ENCODE results near the gene PXMP4.
"Not testable (repeated sequence)": the region's sequence is repeated elsewhere in the genome, so short reads cannot be mapped to it uniquely, and the experiment has no call there.

PXMP4 gene

DNA sequence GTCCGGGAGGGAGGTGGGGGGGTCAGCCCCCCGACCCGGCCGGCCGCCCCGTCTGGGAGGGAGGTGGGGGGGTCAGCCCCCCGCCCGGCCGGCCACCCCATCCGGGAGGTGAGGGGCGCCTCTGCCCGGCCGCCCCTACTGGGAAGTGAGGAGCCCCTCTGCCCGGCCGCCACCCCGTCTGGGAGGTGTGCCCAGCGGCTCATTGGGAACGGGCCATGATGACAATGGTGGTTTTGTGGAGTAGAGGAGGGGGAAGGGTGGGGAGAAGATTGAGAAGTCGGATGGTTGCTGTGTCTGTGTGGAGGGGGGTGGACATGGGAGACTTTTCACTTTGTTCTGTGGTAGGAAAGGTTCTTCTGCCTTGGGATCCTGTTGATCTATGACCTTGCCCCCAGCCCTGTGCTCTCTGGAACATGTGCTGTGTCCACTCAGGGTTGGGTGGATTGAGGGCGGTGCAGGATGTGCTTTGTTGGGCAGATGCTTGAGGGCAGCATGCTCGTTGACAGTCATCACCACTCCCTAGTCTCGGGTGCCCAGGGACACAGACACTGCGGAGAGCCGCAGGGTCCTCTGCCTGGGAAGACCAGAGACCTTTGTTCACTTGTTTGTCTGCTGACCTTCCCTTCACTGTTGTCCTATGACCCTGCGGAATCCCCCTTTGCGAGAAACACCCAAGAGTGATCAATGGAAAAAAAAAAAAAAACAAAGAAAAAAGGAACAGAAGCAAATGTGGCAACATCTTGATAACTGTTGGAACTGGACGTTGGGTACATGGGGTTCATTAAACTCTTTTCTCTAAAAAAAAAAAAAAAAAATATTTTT lies 18.3 kb downstream of the PXMP4 start:
- DNase-seq = peak; percentile 25

DNA sequence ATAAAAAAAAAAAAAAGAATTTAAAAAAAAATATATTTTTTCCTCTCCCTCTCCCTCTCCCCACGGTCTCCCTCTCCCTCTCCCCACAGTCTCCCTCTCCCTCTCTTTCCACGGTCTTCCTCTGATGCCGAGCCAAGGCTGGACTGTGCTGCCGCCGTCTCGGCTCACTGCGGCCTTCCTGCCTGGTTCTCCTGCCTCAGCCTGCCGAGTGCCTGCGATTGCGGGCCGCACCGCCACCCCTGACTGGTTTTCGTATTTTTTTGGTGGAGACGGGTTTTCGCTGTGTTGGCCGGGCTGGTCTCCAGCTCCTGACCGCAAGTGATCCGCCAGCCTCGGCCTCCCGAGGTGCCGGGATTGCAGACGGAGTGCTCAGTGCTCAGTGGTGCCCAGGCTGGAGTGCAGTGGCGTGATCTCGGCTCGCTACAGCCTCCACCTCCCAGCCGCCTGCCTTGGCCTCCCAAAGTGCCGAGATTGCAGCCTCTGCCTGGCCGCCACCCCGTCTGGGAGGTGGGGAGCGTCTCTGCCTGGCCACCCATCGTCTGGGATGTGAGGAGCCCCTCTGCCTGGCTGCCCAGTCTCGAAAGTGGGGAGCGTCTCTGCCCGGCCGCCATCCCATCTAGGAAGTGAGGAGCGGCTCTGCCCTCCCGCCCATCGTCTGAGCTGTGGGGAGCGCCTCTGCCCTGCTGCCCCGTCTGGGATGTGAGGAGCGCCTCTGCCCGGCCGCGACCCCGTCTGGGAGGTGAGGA lies 19.2 kb downstream of the PXMP4 start:
- peak; percentile 61 for DNase-seq

- DNase-seq = not testable (repeated sequence)
These were observed 21.1 kb downstream of the PXMP4 start for GRCh38 chr20:33698966-33699365.

- no peak for DNase-seq
These were observed 23.0 kb downstream of the PXMP4 start for GRCh38 chr20:33697129-33697528.

DNA sequence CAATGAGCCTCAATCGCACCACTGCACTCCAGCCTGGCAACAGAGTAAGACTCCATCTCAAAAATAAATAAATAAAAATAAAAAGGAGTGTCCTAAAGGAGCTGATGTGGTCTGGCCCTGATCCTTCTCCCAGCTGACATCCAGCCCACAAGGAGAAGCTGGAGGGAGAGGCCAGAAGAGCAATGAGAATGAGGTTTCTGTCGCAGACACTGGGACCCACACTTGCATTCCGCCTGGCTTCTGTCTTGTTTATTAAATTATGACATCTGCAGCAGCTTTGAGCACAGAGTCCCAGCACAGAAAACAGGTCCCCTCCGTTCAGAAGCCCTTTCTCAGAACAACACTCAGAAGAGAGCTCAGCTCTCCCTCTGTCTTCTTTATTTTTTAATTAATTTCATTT lies 23.7 kb downstream of the PXMP4 start:
- no peak for DNase-seq

- DNase-seq = peak; percentile 16
These were observed 25.5 kb downstream of the PXMP4 start for GRCh38 chr20:33694639-33695012.

- no peak for DNase-seq
These were observed 26.1 kb downstream of the PXMP4 start for GRCh38 chr20:33693741-33694638.

GRCh38 chr20:33693289-33693688 lies 26.8 kb downstream of the PXMP4 start:
- DNase-seq = peak; percentile 26

DNA sequence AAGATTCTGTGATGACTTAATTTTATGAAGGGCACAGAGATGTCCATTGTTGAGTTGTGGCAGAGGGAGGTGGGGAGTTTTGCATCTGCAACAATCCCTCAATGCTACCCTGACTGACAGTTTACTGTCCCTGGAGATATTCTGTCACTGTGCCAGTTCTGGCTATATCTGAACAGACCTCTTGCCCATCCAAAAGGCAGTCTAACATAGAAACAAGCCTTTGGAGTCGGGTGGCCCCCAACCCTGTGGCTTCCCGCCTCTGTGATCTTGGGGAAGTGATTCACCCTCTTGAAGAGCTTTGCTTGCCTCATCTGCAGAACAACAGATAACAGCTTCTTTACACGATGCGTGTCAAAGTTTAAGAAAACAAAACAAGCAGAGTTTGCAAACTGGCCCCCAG lies 30.1 kb downstream of the PXMP4 start:
- peak; percentile 68 for DNase-seq

DNA sequence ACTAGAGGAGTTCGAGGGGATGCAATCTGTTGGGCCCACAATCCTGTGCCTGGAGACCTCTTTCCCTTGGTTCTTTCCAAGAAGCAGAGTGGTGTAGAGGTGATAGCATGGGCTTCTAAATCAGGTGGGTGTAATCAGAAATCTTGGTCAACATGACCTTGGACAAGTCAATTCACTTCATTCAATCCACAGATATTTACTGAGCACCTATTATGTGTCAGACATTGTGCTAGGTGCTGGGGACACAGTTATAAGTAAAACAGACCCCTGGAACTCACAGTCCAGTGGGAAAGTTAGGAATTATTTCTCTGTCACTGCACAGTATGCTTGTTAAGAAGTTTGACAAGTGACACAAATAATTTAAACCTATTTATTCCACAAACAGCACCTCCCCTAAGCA lies 30.6 kb downstream of the PXMP4 start:
- no peak for DNase-seq

GRCh38 chr20:33688938-33689424 lies 31.1 kb downstream of the PXMP4 start:
- DNase-seq = no peak

DNA sequence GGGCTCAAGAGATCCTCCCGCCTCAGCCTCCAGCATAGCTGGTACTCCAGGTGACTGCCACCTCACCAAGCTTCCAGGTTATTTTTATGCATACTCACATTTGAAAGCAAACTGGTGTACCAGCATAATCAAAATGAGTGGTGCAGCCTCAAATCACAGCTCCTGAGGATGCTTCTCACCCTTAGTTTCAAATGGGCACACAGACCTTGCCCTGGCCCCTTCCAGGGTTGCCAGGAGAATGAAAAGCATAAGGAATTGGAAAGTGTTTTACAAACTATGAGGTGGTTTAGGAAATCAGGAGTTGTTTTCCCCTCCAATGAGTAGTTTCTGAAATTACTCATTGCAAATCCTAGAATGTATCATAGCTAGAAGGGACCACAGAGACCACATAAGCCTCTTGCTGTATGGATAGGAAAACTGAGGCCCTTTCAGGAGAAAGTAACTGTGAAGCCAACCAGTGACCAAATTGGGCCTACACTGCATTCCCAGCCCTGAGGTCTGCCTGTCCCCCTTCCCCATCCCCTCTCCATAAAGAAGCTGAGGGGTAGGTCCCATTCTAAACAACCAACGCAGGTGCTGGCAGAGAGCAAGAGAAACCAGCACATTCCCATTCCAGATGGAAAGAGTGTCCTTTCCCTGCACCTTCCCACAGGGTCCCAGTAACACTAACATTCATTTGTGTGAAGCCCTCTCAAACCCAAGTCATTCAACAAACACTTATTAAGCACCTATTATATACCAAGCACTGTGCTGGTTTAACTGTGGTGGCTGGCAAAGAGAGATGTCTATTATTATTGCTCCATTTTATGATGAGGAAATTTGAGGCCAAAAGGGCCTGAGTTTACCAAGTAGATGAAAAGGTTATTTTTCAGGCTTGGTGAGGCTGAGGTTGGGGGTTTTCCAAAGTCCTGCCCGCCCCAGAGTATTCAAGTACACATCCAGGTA lies 31.8 kb downstream of the PXMP4 start:
- DNase-seq = no peak

- no peak for DNase-seq
These were observed 32.7 kb downstream of the PXMP4 start for GRCh38 chr20:33687370-33687915.

- DNase-seq = no peak
These were observed 33.1 kb downstream of the PXMP4 start for GRCh38 chr20:33686984-33687366.

- peak; percentile 97 for DNase-seq
These were observed 33.8 kb downstream of the PXMP4 start, which contains the start of gene E2F1 for GRCh38 chr20:33686100-33686983. E2F1 (minus strand) TSS chr20:33686385; CDS start chr20:33686264, 121 bp downstream.

GRCh38 chr20:33685328-33686099 lies 34.6 kb downstream of the PXMP4 start:
- peak; percentile 67 for DNase-seq

DNA sequence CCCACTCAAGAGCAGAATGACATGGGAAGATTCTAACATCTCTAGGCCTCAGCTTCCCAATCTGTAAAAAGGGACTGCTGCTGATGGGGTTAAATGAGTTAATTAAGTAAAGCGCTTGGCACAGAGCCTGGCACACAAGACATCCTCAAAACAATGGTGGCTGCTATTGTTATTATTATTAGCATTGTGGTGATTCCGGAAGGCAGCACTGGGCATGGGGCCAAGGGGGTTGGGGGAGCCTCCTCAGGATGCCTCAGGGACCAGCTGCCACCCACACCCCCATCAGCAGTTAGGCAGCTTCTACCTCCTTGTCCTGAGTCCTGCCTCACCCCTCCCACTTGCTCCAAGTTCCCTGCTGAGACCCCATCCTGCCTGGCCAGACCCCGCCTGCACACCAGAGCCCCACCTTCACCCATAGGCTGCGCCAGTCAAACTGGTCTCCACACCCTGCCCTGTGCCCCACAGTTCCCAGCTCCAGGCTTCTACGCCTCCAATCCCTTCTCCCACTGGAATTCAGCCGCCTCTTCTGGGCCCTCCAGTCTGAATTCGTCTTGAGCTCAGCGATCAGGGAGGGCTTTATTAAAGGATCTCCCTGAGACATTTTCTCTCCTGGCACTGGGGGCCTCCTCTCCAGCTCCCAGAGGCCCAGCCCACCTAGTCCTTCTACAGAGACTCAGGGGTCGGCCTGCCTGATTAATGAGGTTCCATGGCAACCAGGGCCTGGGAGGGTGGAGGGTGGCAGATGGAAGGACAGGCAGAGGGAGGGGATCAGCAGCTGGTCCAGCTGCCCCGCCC lies 35.4 kb downstream of the PXMP4 start:
- no peak for DNase-seq

DNA sequence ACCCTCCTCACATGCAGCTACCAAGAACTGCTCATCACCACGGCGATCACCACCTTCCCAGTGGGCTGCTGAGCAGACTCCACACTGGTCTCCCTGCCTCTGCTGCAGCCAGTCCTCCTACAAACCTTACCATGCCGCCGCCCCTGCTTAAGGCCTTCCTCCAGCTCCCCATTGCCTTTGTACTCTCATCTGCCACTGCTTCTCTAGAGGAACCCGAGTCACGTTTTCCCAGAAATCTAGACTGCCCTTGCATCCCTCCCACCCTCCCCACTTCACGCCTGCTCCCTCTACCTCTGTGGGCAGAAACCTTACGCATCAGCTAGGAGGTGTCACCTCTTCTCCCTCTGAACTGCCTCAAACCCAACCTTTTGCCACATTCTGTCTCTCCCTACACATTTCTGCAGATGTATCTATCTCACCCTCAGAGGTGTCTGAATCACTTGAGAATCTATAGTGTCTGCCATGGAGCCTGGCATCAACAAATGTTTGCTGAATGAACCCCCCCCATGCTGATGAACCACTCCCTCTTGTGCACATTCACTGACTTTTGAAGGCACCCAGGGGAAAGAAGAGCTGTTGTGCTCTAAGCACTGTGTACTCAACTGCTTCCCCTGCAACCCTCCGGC lies 38.3 kb downstream of the PXMP4 start:
- no peak for DNase-seq

Data from DMS53 (cell line).